GM18520 (cell line): ENCODE results near the gene SMO.
"Not testable (repeated sequence)": the region's sequence is repeated elsewhere in the genome, so short reads cannot be mapped to it uniquely, and the experiment has no call there.

Experiments
- ATAC-seq: cut with Tn5 transposase; IDR thresholded peaks from one replicate; pipeline ENCODE4 v1.9.1; 2021; ENCODE audit not compliant: unreplicated experiment

SMO gene

DNA sequence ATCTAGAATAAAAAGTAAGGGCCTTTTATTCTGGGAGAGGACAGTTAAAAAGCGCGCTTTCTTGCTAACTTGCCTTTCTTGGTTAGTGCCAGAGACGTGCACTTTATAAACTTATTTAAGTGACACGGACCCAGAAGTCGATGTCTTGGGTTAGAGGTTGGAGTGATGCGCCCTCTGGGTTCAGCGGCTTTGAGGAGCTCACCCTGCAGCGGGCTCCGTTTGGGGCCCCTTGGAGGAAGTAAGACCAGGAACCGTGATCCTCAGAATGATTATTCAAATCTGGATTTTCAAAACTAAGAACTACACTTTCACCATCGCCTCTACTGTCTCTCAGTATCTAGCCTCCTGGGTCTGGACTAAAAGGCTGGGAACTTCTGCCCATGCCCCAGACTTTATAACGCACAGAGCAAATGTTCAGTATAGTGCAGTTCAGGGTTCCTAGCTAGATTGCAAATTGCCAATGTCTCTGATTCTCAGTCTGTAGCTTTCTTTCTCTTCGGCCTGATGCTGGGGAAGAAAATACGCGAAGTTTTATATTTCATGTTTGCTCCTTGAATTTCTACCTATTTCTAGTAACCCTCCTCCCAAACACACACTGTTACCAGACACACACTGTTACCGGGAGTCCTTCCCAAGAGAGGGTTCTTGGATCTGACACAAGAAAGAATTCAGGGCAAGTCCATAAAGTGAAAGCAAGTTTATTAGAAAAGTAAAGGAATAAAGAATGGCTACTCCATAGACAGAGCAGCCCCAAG, 18.6 kb upstream of the SMO start:
- no peak for ATAC-seq

DNA sequence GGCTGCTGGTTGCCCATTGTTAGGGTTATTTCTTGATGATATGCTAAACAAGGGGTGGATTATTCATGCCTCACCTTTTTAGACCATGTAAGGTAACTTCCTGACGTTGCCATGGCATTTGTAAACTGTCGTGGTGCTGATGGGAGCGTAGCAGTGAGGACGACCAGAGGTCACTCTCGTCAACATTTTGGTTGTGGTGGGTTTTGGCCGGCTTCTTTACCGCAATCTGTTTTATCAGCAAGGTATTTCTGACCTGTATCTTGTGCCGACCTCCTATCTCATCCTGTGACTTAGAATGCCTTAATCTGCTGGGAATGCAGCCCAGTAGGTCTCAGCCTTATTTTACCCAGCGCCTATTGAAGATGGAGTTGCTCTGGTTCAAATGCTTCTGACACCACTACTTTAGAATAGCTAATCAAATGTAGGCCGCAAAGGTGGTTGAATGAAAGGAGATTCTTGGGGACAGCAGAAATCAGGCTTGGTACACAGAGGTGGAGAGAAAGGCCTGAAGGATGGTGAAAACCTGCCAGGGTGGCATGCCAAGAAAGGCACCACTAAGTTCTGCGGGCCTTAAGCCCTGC, 17.9 kb upstream of the SMO start:
- no peak for ATAC-seq

DNA sequence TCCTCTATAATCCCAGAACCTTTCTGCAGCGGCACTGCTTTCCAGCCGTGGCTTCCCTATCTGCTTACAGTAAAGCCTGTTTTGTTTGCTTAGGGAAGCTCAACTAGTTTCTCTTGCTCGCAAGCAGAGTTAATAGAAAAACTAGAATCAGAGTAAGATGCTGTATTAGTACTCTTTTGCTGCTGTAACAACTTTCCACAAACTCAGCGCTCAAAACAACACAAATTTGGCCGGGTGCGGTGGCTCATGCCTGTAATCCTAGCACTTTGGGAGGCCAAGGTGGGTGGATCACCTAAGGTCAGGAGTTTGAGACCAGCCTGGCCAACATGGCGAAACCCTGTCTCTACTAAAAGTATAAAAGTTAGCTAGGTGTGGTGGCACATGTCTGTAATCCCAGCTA, 14.6 kb upstream of the SMO start:
- ATAC-seq: not testable (repeated sequence)

DNA sequence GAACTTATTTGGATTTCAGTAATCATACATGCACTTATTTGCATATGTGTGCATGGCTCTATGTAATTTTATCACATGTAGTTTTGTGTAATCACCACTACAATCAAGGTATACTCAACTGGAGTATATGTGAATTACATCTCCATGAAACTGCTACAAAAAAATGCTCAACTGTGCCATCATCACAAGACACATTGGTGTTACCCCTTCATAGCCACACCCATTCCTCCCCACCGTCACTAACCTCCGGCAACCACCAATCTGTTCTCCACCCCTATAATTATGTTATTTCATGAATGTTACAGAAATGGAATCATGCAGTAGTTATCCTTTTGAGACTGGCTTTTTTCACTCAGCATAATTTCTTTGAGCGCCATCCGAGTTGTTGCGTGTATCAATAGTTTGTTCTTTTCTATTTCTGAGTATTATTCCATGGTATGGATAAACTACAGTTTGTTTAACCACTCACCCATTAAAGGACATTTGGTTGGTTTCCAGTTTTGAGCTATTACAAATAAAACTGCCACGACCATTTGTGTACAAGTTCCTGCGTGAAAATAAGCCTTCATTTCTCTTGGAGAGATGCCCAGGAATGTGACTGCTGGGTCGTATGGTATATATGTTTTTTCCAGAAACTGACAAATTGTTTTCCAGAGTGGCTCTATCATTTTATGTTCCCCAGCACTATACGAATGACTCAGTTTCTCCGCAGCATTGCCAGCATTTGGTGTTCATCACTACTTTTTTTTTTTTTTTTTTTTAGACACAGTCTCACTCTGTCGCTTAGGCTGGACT, 11.3 kb upstream of the SMO start:
- no peak for ATAC-seq

GRCh38 chr7:129184981-129185670, 3.3 kb upstream of the SMO start:
- no peak for ATAC-seq

- ATAC-seq: no peak
Measured at GRCh38 chr7:129186749-129187260, 1.6 kb upstream of the SMO start.

GRCh38 chr7:129187681-129188371, 607 bp upstream of the SMO start:
- ATAC-seq: no peak

- ATAC-seq: no peak
Measured at GRCh38 chr7:129188892-129189660, 643 bp downstream of the SMO start.

DNA sequence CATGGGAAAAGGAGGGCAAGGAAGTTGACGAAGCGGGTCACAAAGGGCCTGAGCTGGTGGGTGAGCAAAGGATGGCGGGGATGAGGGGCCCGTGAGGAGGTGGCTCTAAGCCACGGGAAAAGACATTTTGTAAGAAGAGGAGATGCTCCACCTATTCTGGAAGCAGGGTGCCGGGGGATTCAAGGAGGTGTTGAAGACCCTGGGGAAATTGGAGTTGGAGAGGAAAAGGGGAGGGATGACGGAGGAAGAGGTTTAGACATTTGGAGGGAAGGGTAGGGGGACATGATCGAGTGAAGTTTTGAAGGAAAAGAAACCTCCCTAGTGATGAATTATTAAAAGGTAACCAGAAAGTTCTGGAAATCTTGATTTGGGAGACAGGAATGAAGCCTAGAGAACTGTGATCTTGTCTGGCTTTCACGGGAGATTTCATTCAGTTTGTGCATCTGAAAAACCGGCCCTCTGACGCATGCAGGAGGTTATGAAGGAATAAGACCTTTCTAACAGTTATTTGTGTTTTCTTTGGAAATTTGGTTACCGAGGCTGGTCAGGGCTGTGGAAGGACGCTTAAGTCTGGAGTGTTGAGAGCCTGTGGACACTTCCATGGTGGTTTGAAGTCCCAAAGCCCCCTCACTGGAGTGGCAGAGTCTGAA, 1.4 kb downstream of the SMO start:
- ATAC-seq: no peak

DNA sequence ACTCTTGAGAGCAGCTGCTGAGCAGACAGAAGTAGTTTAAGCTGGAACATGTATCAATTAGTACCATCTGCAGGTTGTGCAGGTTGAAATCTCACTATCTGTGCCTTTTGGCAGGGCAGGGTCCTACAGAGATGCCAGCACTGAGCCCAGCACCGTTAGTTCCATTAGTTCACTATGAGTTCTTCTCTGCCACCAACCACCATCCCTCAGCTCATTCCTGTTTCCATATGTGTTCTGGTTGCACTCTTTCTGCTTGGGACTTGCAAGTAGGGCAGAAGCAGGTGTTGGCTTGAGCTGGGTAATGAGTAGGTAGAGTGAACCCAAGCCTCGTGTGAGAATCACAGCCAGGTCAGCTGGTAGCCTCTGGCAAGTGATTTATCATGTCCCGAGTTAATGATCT, 2.8 kb downstream of the SMO start:
- no peak for ATAC-seq

DNA sequence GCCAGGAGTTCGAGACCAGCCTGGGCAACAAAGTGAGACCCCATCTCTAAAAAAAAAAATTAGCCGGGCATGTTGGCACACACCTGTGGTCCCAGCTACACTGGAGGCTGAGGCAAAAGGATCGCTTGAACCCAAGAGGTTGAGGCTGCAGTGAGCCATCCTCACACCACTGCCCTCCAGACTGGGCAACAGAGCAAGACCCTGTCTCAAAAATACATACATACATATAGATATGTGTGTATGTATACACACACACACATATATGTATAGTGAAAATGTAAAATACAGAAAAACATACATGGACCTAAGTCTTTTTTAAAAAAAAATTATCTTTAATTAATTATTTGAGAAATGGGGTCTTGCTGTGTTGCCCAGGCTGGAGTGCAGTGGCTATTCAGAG, 5.5 kb downstream of the SMO start:
- ATAC-seq: no peak

GRCh38 chr7:129197771-129198170, 9.3 kb downstream of the SMO start:
- no peak for ATAC-seq

DNA sequence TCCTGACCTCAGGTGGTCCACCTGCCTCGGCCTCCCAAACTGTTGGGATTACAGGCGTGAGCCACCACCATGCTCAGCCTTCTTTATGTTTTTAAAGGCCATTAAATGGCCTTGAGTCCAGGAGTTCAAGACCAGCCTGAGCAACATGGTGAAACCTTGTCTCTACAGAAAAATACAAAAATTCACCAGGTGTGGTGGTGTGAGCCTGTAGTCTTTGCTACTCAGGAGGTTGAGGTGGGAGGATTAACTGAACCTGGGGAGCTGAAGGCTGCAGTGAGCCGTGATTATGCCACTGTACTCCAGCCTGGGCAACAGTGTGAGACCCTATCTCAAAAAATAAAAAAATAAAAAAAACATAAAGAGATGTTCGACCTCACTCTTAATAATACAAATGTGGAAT, 11.0 kb downstream of the SMO start:
- no peak for ATAC-seq

GRCh38 chr7:129202058-129202777, 13.8 kb downstream of the SMO start:
- no peak for ATAC-seq

- no peak for ATAC-seq
Measured at GRCh38 chr7:129203050-129203741, 14.8 kb downstream of the SMO start.

- ATAC-seq: no peak
Measured at GRCh38 chr7:129205126-129205818, 16.8 kb downstream of the SMO start.

GRCh38 chr7:129205987-129206785, 17.8 kb downstream of the SMO start:
- no peak for ATAC-seq
